Progenitor cell of endocrine pancreas (in vitro differentiated cells): ENCODE results near the gene ZNF385B. TPM values are rescaled to one million over a fixed set of nuclear protein-coding genes. Genes with fewer than 3 reads are reported as not detected.

Experiments used
- DNase-seq: peaks from one replicate; pipeline ENCODE4 v3.0.0; 2021; ENCODE audit warnings: low spot score; ENCODE audit not compliant: unreplicated experiment
- H3K27ac Mint-ChIP-seq: 2 replicates; pipeline ENCODE4 v1.8.0; 2021; ENCODE audit warnings: mild to moderate bottlenecking, moderate library complexity, mixed read lengths
- H3K27me3 Mint-ChIP-seq: 2 replicates; pipeline ENCODE4 v1.8.0; 2021; ENCODE audit warnings: mixed read lengths
- H3K36me3 Mint-ChIP-seq: 2 replicates; pipeline ENCODE4 v1.8.0; 2022; ENCODE audit warnings: mixed read lengths; ENCODE audit not compliant: insufficient read depth
- H3K4me1 Mint-ChIP-seq: 2 replicates; pipeline ENCODE4 v1.8.0; 2021; ENCODE audit warnings: low read depth, mixed read lengths
- H3K4me3 Mint-ChIP-seq: 2 replicates; pipeline ENCODE4 v1.8.0; 2021; ENCODE audit warnings: low read depth, mild to moderate bottlenecking, moderate library complexity, mixed read lengths
- H3K9me3 Mint-ChIP-seq: 2 replicates; pipeline ENCODE4 v1.8.0; 2021; ENCODE audit warnings: low read depth, mixed read lengths
- total RNA-seq: library from RNA; stranded (reverse); gene quantifications from 2 replicates; pipeline ENCODE4 v1.2.1, GENCODE V29; 2021
- TF ChIP-seq, protein P1 (sequence below): fragments of 200-600 bp; sonication (generic); IDR thresholded peaks from one replicate; pipeline ENCODE4 v1.5.0; 2021; ENCODE audit warnings: antibody characterized with exemption, mild to moderate bottlenecking; ENCODE audit not compliant: unreplicated experiment

The ZNF385B gene
- total RNA-seq, 1 donor from 2014 or later: 4.9 TPM

DNA sequence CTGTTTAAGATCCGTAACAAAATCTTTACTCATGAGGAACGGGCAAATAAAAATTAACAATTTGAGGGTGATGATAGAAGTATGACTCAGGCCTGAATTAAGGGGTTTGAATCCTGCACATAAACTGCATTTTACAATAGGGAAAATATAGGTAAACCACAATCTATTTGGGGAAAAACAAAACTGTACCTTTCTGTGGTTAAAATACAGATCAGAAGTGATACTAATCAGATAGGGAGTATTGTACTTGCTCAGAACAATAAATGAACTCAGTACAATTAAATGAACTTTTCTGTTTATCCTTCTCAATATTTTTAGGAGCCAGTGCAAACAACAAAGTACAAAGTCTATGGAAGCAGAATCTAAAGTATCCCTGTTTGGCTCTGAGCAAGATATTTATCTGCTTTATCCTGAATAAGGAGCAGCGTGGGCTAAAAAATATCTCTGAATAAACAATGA, 287.3 kb downstream of the ZNF385B start:
- no peak for DNase-seq
- Mint-ChIP-seq H3K36me3 (no peaks in the 10 kb centered on the region), H3K4me3 (no peak overlapping the region), H3K27me3 (no peaks in the 10 kb centered on the region), H3K9me3 (no peaks in the 10 kb centered on the region), H3K4me1 (peaks cover 17% of the 10 kb centered on the region), H3K27ac (no peak overlapping the region)
- TF ChIP-seq, protein P1, sequence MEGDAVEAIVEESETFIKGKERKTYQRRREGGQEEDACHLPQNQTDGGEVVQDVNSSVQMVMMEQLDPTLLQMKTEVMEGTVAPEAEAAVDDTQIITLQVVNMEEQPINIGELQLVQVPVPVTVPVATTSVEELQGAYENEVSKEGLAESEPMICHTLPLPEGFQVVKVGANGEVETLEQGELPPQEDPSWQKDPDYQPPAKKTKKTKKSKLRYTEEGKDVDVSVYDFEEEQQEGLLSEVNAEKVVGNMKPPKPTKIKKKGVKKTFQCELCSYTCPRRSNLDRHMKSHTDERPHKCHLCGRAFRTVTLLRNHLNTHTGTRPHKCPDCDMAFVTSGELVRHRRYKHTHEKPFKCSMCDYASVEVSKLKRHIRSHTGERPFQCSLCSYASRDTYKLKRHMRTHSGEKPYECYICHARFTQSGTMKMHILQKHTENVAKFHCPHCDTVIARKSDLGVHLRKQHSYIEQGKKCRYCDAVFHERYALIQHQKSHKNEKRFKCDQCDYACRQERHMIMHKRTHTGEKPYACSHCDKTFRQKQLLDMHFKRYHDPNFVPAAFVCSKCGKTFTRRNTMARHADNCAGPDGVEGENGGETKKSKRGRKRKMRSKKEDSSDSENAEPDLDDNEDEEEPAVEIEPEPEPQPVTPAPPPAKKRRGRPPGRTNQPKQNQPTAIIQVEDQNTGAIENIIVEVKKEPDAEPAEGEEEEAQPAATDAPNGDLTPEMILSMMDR: no peak

DNA sequence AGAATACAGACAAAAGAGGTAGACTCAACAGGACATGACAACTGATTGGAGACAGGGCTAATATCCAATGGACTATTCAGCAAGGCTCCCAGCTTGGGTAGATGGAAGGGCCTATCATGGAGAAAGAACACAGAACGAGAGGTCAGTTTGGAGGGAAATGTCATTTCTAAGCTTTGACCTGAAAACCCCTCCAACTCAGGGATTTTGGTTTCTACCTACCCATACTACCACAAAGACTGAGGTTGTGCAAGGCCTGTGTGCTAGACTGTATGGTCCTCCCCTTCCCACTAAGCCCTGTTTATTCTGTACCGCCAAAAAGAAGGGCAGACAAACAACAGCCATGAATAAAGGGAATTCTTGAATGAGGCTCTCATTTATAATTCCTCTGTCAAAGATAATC, 288.9 kb downstream of the ZNF385B start:
- H3K27me3 Mint-ChIP-seq: no peaks in the 10 kb centered on the region
- no peak overlapping the region for H3K27ac Mint-ChIP-seq
- no peak overlapping the region for H3K4me3 Mint-ChIP-seq
- no peak for DNase-seq
- H3K36me3 Mint-ChIP-seq: no peaks in the 10 kb centered on the region
- no peaks in the 10 kb centered on the region for H3K9me3 Mint-ChIP-seq
- TF ChIP-seq, protein P1: no peak
- peaks cover 11% of the 10 kb centered on the region for H3K4me1 Mint-ChIP-seq

DNA sequence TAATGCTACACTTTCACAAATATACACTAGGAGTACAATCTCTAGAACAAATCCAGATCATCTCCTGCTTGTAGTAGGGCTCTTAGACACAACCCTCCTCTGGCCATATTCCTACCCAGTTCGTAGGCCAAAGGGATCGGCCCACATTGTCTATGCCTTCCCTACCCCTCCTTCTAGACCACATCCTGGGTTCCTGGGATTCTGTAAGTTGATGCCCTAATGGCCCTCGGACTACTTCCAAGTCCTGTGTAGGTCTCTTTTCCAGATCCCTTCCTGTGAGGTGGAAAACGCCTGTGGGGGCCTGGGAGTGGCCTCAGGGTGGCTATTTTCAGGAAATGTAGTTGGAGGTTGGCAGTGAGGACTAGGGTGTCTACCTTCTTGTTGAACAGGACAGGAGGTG, 289.7 kb downstream of the ZNF385B start:
- H3K27ac Mint-ChIP-seq: no peak overlapping the region
- no peak overlapping the region for H3K4me3 Mint-ChIP-seq
- no peaks in the 10 kb centered on the region for H3K27me3 Mint-ChIP-seq

DNA sequence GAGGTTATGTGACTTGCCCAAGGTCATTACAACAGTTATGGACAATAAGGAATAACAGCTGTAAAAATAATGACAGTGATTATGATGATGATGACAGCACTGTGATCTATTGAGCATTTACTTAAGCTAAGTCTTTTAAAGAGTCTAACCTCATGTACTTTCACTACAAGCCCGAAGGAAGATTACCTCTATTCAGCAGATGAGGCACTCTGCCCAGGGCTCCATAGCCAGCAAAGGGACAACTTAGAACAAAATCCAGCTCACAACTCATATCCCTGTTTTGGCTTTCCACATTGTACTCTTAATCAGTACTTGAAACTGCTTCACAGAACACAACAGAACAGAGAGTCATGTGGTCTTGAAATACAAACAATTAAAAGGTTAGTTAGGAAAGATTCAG, 290.2 kb downstream of the ZNF385B start:
- Mint-ChIP-seq H3K4me3 (no peak overlapping the region), H3K36me3 (no peaks in the 10 kb centered on the region), H3K9me3 (no peaks in the 10 kb centered on the region), H3K4me1 (peaks cover 9% of the 10 kb centered on the region), H3K27me3 (no peaks in the 10 kb centered on the region), H3K27ac (no peak overlapping the region)
- TF ChIP-seq, protein P1: no peak
- no peak for DNase-seq

More for the DNA sequence above, 289.7 kb downstream of the ZNF385B start:
- no peaks in the 10 kb centered on the region for H3K9me3 Mint-ChIP-seq
- peaks cover 9% of the 10 kb centered on the region for H3K4me1 Mint-ChIP-seq
- no peak for DNase-seq
- TF ChIP-seq, protein P1: no peak
- H3K36me3 Mint-ChIP-seq: no peaks in the 10 kb centered on the region

DNA sequence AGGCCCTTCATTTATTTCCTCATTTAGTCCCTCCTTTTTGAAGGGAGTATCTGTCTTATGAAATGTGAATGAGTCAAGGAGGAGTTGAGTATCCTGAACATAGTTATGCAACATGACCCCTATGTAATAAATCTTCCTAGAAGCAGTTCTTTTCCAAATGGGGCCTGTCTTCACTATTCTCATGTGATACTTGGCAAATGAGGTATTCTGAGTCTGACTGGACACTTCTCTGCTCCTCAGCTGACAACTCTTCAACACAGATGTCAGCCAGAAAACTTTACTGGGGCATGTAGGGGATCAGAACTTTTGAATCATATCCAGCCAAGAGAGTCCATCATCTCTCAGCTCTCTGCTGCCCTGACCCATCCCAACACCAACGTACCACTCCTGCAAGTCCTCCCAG, 291.6 kb downstream of the ZNF385B start:
- Mint-ChIP-seq H3K27me3 (no peaks in the 10 kb centered on the region), H3K36me3 (no peaks in the 10 kb centered on the region), H3K9me3 (no peaks in the 10 kb centered on the region), H3K4me3 (no peak overlapping the region), H3K27ac (no peak overlapping the region), H3K4me1 (peaks cover 14% of the 10 kb centered on the region)
- DNase-seq: no peak
- TF ChIP-seq, protein P1: no peak
